HG03571 (cell line): ENCODE data around the gene TMEM163.
"Not testable (repeated sequence)": the region's sequence is repeated elsewhere in the genome, so short reads cannot be mapped to it uniquely, and the experiment has no call there.

Source experiments
- ATAC-seq: cut with Tn5 transposase; IDR thresholded peaks from one replicate; pipeline ENCODE4 v1.9.1; 2021; ENCODE audit not compliant: unreplicated experiment

Gene TMEM163

DNA sequence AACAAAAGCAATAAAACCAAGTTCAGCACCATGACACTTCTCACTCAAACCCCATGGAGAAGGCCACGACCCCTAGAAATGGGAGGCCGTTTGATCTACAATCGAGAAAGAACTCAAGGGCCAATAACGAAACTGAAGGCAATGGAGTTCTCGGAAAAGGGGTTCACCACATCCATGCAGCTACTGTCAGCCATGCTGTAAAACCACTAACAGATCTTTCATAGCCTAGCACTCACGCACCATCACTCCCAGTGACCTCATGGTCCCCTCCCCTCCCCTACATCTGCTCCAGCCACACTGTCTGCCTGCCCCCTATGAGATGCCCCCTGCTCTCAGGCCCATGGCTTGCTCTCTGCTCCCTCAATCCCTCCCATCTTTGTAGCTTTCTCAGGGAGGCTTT lies 135.3 kb downstream of the TMEM163 start:
- ATAC-seq, result no peak

GRCh38 chr2:134582547-134582899 lies 136.3 kb downstream of the TMEM163 start:
- no peak for ATAC-seq

DNA sequence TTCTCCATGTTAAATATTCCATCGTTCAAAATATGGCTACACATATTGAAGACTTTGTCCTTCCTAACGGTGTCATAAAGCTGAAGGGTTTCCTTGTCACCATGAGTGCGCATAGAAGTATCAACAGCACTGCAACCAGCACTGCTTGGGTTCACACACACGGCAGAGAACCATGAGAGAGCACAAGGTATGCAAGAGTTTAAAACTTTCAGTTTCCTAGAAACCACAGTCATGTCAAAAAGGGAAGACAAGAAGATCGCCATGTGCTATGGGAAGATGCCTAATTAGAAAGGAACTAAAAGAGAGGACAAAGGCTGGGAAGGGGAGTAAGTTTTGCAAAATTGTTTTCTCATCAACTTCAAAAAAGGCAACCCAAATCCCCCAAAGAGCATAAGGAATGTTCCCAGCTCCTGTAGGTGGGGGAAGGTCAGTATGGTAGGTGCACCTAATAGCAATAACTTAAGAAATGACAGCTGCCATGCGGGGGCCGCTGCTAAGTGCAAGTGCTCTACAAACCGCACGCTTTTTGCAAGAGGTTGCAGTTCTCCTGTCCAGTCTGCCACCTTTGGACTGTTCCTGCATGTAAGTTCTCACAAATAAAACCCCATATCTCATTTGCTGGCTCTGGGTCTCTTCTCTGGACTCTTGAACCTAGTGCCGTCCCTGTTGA lies 136.8 kb downstream of the TMEM163 start:
- ATAC-seq, result no peak

DNA sequence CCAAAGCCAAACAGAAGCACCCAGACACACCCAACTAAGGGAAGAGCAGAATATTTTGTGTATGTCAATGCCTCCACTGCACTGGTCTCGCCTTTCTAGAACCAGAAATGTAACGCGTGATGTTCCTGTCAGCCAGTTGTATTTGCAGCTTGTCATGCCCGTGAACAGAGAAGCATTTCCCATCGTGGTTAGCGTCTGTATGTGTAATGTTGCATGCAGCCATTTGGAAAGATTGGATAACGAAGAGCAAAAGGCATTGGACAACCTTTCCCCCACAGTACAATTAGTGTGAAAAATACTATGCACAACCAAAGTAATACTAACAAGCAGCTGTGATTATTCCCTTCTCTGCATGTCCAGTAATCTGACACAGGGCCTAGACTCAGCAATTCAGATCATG lies 140.5 kb downstream of the TMEM163 start:
- ATAC-seq, result no peak

DNA sequence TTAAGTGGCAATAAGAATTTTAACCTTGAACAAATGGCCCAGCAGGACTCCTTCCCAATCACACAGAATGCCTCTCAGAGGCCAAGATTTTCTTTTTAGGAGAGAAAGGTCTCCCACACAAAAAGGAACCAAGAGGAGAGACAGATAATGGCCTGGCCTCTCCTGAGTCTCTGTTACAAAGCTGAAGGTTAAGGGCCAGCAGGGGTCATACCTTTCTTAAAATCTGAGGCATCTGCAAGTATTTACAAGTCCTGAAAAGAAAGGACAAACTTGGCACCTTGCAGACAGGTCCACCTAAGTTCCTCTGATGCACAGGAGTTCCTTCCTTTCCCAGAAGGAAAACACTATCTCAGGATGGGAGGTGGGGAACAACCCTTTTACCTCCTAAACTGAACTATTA lies 142.3 kb downstream of the TMEM163 start:
- ATAC-seq, result no peak

DNA sequence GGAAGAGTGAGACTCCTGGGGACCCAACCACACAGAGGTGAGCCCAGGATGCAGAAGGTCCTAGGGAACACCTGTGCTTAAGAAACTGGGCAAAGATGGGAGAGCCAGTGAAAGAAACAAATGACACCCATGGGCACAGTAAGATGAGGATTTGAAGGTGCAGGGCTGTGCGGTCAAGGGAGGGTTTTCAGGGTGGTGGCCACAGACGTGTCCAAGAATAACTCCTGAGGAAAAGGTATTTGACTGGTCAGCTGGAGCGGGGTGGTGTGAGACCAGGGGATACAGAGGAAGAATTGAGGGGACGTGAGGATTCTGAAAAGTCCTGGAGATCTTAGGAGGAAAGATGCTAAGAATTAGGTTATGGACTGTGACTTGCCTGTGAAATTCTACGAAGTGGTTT lies 142.9 kb downstream of the TMEM163 start:
- ATAC-seq, result no peak

DNA sequence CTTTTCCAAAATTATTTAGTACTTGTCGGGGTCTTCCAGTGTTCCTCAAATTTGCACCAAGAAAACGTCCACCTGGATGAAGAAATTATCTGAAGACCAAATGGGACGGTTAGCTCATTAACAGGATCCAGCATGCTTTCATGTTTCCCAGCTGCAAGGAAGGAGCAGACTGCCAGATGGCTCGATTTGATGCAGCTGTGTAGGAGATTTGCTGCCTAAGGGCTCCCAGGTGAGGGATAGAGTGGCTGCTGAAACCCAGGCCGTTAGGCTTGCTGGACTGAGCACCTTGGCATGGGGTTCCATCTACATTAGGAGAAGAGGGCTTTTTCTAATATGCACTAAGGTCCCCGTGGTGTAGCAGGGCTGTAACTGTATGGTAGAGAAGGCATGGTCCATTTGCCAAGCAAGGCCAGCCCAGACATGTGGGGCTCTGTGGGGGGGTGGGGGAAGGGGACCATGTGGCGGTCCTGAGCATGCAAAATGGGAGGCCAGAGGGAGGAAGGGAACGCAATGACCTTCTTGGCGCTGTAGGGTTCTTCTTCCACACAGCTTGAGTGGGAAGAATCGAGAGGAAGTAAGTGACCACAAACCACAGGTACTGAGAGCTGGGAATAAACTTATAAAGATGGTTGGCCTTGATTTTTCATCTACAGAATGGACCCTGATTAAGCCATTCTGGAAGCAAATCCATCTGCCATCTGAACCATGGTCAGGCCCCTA lies 144.0 kb downstream of the TMEM163 start:
- ATAC-seq, result no peak

DNA sequence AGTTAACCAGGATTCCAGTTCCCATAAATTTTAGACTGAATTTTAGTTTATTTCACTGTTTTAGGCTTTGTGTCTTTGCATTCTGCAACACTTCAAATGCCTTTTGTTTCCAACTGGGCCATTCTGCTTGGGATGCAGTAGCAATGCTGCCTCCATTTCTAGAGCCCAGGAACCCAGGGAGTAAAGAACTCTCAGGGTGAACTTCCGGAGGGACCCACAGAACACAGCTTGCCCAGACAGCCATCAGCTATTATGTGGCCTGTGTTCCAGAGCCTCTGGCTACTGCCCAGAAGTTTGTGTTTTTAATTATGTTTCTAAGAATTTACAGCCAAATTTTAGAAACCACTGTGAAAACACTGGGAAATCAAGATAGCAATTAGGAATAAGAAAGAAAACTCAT lies 145.1 kb downstream of the TMEM163 start:
- ATAC-seq, result no peak

DNA sequence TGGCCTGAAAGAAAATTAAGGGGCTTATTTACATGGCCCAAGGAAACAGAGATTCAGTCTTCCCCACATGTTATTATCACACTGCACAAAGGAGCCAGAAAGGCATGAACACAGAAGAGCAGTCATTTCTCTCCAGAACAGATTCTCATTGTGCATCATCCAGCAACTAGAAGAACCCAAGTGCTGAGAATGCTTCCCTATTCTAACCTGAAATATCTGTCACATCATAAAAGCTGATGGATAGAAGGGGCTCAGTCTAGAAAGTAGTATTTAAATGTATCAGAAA lies 145.8 kb downstream of the TMEM163 start:
- no peak for ATAC-seq

DNA sequence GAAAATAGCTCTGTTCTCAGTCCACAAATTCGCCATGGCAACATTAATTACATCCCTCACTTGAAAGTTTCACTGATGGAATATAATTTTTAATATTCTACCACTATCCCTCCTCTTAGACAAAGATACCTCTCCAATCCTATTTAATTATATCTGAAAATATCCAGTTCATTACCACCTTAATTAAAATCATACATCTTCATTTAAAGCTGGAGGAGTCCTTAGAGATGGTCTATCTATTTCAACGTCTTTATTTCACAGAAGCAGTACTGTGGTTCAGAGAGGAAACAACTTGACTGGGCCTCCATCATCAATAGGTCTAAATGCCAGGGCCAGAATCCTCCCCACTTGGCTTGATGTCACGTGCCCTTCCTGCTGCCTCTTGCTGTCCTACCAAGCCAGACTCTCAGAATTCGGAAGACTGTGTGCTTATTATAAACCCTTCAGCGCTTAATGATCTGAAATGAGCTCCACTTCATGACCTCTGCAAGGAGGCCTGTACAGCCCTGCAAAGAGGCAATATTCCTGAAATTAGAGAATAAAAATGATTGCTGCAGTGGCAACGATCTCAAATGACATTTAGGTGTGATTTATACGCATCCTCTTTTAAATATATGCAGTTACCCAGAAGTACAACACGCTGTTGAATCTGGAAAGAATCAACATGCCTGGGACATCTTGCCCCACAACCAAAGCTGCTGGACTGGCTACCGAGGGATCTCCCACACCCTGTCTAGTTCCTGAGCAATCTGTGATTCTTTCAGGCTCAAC lies 146.3 kb downstream of the TMEM163 start:
- no peak for ATAC-seq

DNA sequence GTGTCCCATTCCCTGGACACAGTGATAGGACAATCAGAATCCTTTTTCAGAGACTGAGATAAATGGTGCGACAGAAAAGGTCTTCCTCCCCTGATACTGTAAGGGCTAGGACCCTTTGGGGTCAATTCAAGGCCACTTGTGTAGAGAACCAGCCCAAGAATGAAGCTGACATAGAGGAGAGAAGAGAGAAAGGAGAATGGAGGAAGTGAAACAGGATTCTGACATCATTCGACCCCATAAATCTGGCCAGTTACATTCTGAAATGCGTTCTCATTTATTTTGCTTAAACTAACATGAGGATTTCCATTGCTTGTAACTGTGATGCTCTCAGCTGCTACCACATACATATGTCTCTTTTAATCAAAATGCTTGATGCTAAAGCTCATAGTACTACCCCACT lies 148.1 kb downstream of the TMEM163 start:
- ATAC-seq, result no peak

DNA sequence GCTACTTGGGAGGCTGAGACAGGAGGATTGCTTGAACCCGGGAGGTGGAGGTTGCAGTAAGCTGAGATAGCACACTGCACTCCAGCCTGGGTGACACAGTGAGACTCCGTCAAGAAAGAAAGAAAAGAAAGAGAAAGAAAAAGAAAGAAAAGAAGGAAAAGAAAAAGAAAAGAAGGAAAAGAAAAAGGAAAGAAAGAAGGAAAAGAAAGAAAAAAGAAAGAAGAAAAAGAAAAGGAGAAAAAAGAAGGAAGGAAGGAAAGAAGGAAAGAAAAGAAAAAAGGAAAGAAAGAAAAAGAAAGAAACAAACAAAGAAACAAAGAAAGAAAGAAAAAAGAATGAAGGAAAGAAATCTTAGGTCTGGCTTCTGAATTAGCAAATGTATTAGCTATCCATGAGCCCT lies 150.4 kb downstream of the TMEM163 start:
- ATAC-seq, result no peak

DNA sequence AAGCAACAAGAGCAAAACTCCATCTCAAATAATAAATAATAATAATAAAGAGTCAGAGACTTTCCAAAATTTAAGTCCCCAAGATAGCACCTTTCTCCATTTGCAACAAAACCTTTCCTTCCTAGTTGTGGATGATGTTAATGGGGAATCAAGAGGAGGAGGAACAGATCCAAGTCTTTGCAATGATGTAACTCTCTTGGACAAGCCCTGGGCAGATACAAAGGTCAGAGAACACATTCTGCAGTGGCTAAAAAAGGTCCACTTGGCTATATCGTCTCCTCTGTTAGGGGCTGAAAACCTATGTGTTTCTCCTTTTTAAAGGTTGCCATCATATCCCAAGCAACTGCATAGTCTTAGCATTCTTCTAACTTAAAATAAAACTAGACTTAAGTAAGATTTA lies 151.1 kb downstream of the TMEM163 start:
- ATAC-seq, result no peak

GRCh38 chr2:134564955-134565354 lies 153.8 kb downstream of the TMEM163 start:
- ATAC-seq, result not testable (repeated sequence)

DNA sequence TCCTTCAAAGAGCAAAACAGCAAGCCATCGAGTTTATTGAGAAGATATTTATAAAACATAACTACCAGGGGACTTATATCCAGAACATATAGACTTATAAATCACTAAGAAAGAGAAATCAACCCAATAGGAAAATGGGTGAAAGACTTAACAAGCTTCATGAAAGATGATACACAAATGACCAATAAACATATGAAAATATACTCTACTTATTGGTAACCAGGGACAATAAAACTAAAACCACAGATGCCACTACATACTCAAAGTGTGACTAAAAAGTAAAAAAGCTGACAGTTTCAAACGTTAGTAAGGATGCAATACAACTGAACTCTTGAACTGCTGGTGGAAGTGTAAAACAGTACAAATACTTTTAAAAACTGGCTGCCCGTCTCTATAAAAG lies 154.3 kb downstream of the TMEM163 start:
- ATAC-seq, result no peak

DNA sequence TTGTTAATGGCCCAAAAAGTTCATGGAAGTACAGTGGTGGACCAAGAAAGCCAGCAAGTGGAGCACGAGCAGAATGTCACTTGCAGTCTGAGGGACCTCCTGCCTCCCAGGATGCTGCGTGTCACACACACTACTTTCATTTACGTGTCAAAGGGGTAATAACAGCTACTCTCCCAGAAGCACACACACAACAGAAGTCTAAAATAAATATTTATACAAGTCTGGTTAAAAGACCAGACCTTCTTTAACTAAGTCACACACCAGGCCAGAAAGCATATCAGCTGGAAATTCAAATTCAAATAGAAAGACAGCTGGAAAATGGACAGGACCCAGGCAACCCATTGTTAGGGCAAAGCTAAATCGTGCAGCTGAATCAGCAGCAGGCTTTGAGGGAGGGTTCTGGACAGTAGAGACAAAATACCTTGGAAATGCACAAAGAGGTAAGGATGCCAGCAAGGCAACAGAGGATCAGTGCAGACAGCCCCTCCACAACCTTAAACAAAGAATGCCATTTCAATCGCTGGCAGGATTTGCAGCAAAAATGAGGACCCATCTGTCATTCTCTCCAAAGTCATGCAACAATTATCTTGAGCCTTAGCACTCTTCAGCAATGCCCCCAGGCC lies 160.5 kb downstream of the TMEM163 start:
- no peak for ATAC-seq

DNA sequence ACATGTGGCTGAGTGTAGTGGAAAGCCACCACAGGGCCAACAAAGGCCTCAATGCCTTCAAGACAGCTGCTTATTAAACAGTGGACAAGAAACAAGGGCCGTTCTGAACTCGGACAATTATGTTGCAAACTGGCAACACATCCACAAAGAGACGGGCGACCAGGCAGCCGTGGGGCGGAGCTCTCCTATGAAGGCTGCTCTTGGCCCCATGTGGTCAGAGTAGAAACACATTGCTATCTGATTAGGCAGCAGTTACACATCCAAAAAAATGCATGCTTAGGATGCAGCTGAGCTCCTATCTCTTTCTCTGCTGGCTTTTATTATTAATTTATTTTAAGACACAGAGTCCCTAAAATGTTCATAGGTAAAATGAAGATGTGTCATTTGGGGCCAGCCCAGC lies 163.4 kb downstream of the TMEM163 start:
- ATAC-seq, result no peak

- no peak for ATAC-seq
Observed at GRCh38 chr2:134553657-134554056, 165.1 kb downstream of the TMEM163 start.

DNA sequence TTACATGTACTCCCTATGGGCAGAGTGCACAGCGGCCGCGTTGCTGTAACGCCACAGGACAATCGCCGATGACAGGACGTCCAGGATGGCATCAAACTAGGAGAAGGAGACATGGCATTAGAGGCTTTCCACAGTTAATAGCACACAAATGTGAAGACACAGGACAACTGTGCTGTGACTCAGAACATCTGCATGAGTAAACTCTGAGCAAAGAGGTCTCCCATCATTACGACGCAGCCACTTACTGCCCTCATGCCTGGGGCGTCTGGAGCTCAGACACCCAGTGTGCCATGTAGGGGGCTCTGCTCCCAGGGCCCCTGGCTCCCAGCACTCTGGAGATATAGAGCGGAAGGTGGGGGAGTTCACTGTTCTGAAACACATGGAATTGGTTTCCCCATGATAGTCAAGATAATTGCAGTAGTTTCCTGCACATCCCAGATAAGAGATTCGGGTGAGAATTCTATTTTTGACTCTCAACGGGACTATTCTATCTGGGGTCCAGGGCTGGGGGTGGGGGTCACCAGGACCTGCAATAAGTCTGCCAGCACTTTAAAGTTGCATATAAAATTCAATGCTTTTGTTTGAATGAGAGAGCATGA lies 168.1 kb downstream of the TMEM163 start:
- ATAC-seq, result no peak

- ATAC-seq, result no peak
Observed at GRCh38 chr2:134549104-134549503, 169.7 kb downstream of the TMEM163 start.

- no peak for ATAC-seq
Observed at GRCh38 chr2:134540990-134541389, 177.8 kb downstream of the TMEM163 start.

GRCh38 chr2:134539981-134540380 lies 178.8 kb downstream of the TMEM163 start:
- ATAC-seq, result no peak
